Natural killer cell (primary cell): ENCODE measurements around the gene LRCOL1. TPM values are rescaled to one million over a fixed set of nuclear protein-coding genes. Genes with fewer than 3 reads are reported as not detected.

Source experiments
- ATAC-seq, 3 donors: fragments of 150-1000 bp in 2 of 3; fragments of 200-7000 bp in 1 of 3; cut with Tn5 transposase; 1 replicate in 1 of 3; 2 replicates in 2 of 3; pipeline ENCODE4 v1.10.0; 2021; ENCODE audit warnings: mild to moderate bottlenecking in 2 of 3, moderate library complexity in 2 of 3
- DNase-seq, 2 donors: peaks; one replicate each; pipeline versions ENCODE4 v3.0.0 to v3.0.0-alpha.2; 2013 to 2021; ENCODE audit warnings: mixed read lengths in 1 of 2
- H3K27ac ChIP-seq: one replicate; pipeline ENCODE4 v1.5.1; 2013; ENCODE audit warnings: mild to moderate bottlenecking, low read length
- H3K27me3 ChIP-seq: one replicate; pipeline ENCODE4 v1.6.1; 2013; ENCODE audit warnings: low read length; ENCODE audit not compliant: control insufficient read depth, insufficient read depth
- H3K36me3 ChIP-seq: one replicate; pipeline ENCODE4 v1.6.1; 2013; ENCODE audit warnings: low read length; ENCODE audit not compliant: control insufficient read depth, insufficient read depth
- H3K4me1 ChIP-seq: one replicate; pipeline ENCODE4 v1.6.1; 2013; ENCODE audit warnings: low read length; ENCODE audit not compliant: control insufficient read depth, insufficient read depth
- H3K4me3 ChIP-seq: one replicate; pipeline ENCODE4 v1.5.1; 2013; ENCODE audit warnings: low read length
- H3K9me3 ChIP-seq: one replicate; pipeline ENCODE4 v1.6.1; 2013; ENCODE audit warnings: low read length; ENCODE audit not compliant: control insufficient read depth, insufficient read depth
- H3K27ac Mint-ChIP-seq, 2 donors: one replicate each; pipeline ENCODE4 v1.8.0; 2022; ENCODE audit warnings: mild to moderate bottlenecking in 2 of 2, mixed read lengths in 2 of 2, moderate library complexity in 1 of 2
- H3K27me3 Mint-ChIP-seq, 2 donors: one replicate each; pipeline ENCODE4 v1.8.0; 2022; ENCODE audit warnings: low read depth in 2 of 2, mixed read lengths in 2 of 2
- H3K36me3 Mint-ChIP-seq: one replicate; pipeline ENCODE4 v1.8.0; 2022; ENCODE audit warnings: mixed read lengths
- H3K4me1 Mint-ChIP-seq, 2 donors: one replicate each; pipeline ENCODE4 v1.8.0; 2022; ENCODE audit warnings: mixed read lengths in 2 of 2
- H3K4me3 Mint-ChIP-seq: one replicate; pipeline ENCODE4 v1.8.0; 2022; ENCODE audit warnings: mild to moderate bottlenecking, moderate library complexity, mixed read lengths
- H3K9me3 Mint-ChIP-seq, 2 donors: one replicate each; pipeline ENCODE4 v1.8.0; 2022; ENCODE audit warnings: mixed read lengths in 2 of 2
- CTCF ChIP-seq: fragments of 200-600 bp; IDR thresholded peaks from one replicate; pipeline ENCODE4 v1.8.0; 2022; ENCODE audit warnings: antibody characterized with exemption
- WGBS: methylation state at CpG from one replicate; pipeline ENCODE4 v1.1.7; 2013; ENCODE audit warnings: missing lambda C conversion rate; ENCODE audit not compliant: insufficient coverage; 5-methylcytosine and 5-hydroxymethylcytosine counted together
- intact Hi-C: fragments of 100-400 bp; cut with micrococcal nuclease; formaldehyde crosslinking; loops from one replicate; pipeline ENCODE4 v1.14.2; 2022
- total RNA-seq, 4 donors: library from RNA; stranded (reverse); fragments of 120-200 nt in 1 of 4; gene quantifications; one replicate each; pipeline versions ENCODE4 v1.2.3 to v1.2.4, GENCODE V29; 2013 to 2022

Gene LRCOL1
- total RNA-seq, 3 donors from 2014 or later (not counting 1 experiment from before 2014, with no cell fraction given) = not detected

GRCh38 chr12:132574271-132574996 is 35.9 kb downstream of the LRCOL1 start:
- no peak for TF ChIP-seq CTCF
- no peaks in the 10 kb centered on the region for H3K9me3 ChIP-seq

GRCh38 chr12:132572801-132573760 is 37.3 kb downstream of the LRCOL1 start:
- H3K27me3 Mint-ChIP-seq = no peaks in the 10 kb centered on the region
- intact Hi-C loops = no loop called here
- H3K4me1 ChIP-seq = peaks cover 13% of the 10 kb centered on the region
- no peak for ATAC-seq
- no peak for DNase-seq
- no peak for TF ChIP-seq CTCF
- no peak overlapping the region for H3K27ac ChIP-seq
- no peak overlapping the region for H3K4me3 ChIP-seq
- H3K9me3 ChIP-seq = no peaks in the 10 kb centered on the region
- no peak overlapping the region for H3K27ac Mint-ChIP-seq
- no peaks in the 10 kb centered on the region for H3K9me3 Mint-ChIP-seq
- peaks cover 15% of the 10 kb centered on the region for H3K36me3 ChIP-seq
- no peaks in the 10 kb centered on the region for H3K36me3 Mint-ChIP-seq
- H3K4me3 Mint-ChIP-seq = no peak overlapping the region
- 95% methylated on average over 36 of the region's 36 CpGs for WGBS
- H3K4me1 Mint-ChIP-seq = peaks cover 0 to 12% of the 10 kb centered on the region in 2 donors
- H3K27me3 ChIP-seq = no peaks in the 10 kb centered on the region

More at GRCh38 chr12:132574271-132574996, 35.9 kb downstream of the LRCOL1 start:
- Mint-ChIP-seq H3K4me1 (peaks cover 0 to 3% of the 10 kb centered on the region in 2 donors), H3K4me3 (no peak overlapping the region), H3K9me3 (no peaks in the 10 kb centered on the region), H3K27me3 (no peaks in the 10 kb centered on the region), H3K27ac (no peak overlapping the region), H3K36me3 (no peaks in the 10 kb centered on the region)
- DNase-seq (no peak), ATAC-seq (no peak)
- Histone ChIP-seq H3K36me3 (peaks cover 20% of the 10 kb centered on the region), H3K27ac (no peak overlapping the region), H3K4me1 (peaks cover 4% of the 10 kb centered on the region), H3K4me3 (no peak overlapping the region), H3K27me3 (no peaks in the 10 kb centered on the region)
- intact Hi-C loops = no loop called here
- 97% methylated on average over 39 of the region's 39 CpGs for WGBS

- DNase-seq = no peak
- peaks cover 13% of the 10 kb centered on the region for H3K4me1 ChIP-seq
- ATAC-seq = no peak
- peaks cover 9% of the 10 kb centered on the region for H3K36me3 ChIP-seq
- H3K27me3 ChIP-seq = no peaks in the 10 kb centered on the region
- no peak overlapping the region for H3K4me3 Mint-ChIP-seq
- H3K4me1 Mint-ChIP-seq = peaks cover 0 to 12% of the 10 kb centered on the region in 2 donors
- H3K9me3 Mint-ChIP-seq = no peaks in the 10 kb centered on the region
- H3K27ac ChIP-seq = no peak overlapping the region
- 98% methylated on average over 26 of the region's 26 CpGs for WGBS
- no peak for TF ChIP-seq CTCF
- H3K4me3 ChIP-seq = no peak overlapping the region
- no peaks in the 10 kb centered on the region for H3K9me3 ChIP-seq
- no peak overlapping the region for H3K27ac Mint-ChIP-seq
- no peaks in the 10 kb centered on the region for H3K27me3 Mint-ChIP-seq
- H3K36me3 Mint-ChIP-seq = no peaks in the 10 kb centered on the region
- intact Hi-C loops = no loop called here
Measured at GRCh38 chr12:132572106-132572505, 38.3 kb downstream of the LRCOL1 start.
